A549 (cell line): ENCODE data around the gene CECR2. TPM values are rescaled to one million over a fixed set of nuclear protein-coding genes. Genes with fewer than 3 reads are reported as not detected.

Experiments
- ATAC-seq, 2 experiments: fragments of 200-7000 bp in 1 of 2; fragments of >200 bp in 1 of 2; cut with Nextera tagmentation in 1 of 2; cut with Tn5 transposase in 1 of 2; 3 replicates each; pipeline versions ENCODE4 v1.8.0 to v1.9.1; 2018 to 2020; ENCODE audit warnings: mild to moderate bottlenecking in 1 of 2, moderate library complexity in 1 of 2
- CTCF ChIA-PET: fragments of 300-600 bp; sonication (Branson Sonifier 250); formaldehyde crosslinking; extraction: SDS; loops from one replicate; lab custom pipeline; 2021; ENCODE audit warnings: antibody characterized with exemption, inconsistent platforms; lab: Yijun Ruan, JAX
- POLR2A ChIA-PET: fragments of 350-600 bp; formaldehyde crosslinking; extraction: SDS; loops from one replicate; lab custom pipeline; 2021; ENCODE audit warnings: antibody characterized with exemption, inconsistent platforms; lab: Yijun Ruan, JAX
- DNase-seq, 2 experiments: peaks; one replicate each; pipeline versions ENCODE4 v3.0.0 to v3.0.0-alpha.2; 2011 to 2016; ENCODE audit warnings: low read depth in 1 of 2, low spot score in 1 of 2
- FAIRE-seq: peaks from 2 replicates; lab custom pipeline; 2011; peaks lifted over from hg19 to GRCh38; lab: Jason Lieb, UNC
- H3K27ac ChIP-seq, 2 experiments: fragments of >200 bp; sonication (Bioruptor Twin); formaldehyde crosslinking; 3 replicates each; pipeline ENCODE4 v1.5.1; 2016 to 2017
- H3K4me1 ChIP-seq: fragments of >200 bp; sonication (Bioruptor Twin); formaldehyde crosslinking; 3 replicates; pipeline ENCODE4 v1.6.1; 2016
- H3K4me2 ChIP-seq: fragments of >200 bp; sonication (Bioruptor Twin); formaldehyde crosslinking; 3 replicates; pipeline ENCODE4 v1.6.1; 2016
- H3K4me3 ChIP-seq: fragments of >200 bp; sonication (Bioruptor Twin); formaldehyde crosslinking; 3 replicates; pipeline ENCODE4 v1.5.1; 2016
- H3K9me3 ChIP-seq: fragments of >200 bp; sonication (Bioruptor Twin); formaldehyde crosslinking; 3 replicates; pipeline ENCODE4 v1.6.1; 2016
- BHLHE40 ChIP-seq: IDR thresholded peaks from 2 replicates; pipeline ENCODE4 v1.6.1; 2012; ENCODE audit warnings: low read depth, low read length, inconsistent platforms
- CBX2 ChIP-seq: fragments of 200-600 bp; sonication (generic); IDR thresholded peaks from 2 replicates; pipeline ENCODE4 v1.6.1; 2016; ENCODE audit warnings: low read depth, mild to moderate bottlenecking, borderline replicate concordance
- CHD4 ChIP-seq: fragments of 200-600 bp; sonication (generic); IDR thresholded peaks from 2 replicates; pipeline ENCODE4 v1.6.1; 2016; ENCODE audit warnings: antibody characterized with exemption, mild to moderate bottlenecking, borderline replicate concordance
- EHF ChIP-seq: fragments of 250-450 bp; sonication (Bioruptor Pico); IDR thresholded peaks from 2 replicates; pipeline ENCODE4 v1.5.0; 2020; ENCODE audit warnings: mild to moderate bottlenecking
- EP300 ChIP-seq, 2 experiments: fragments of >200 bp; sonication (Bioruptor Twin); formaldehyde crosslinking; IDR thresholded peaks; 2 replicates in 1 of 2; 3 replicates in 1 of 2; pipeline ENCODE4 v1.6.1; 2016 to 2017
- FOSL2 ChIP-seq, 2 experiments: fragments of 450-650 bp in 1 of 2; fragments of >200 bp in 1 of 2; sonication (Bioruptor Twin) in 1 of 2; formaldehyde crosslinking; IDR thresholded peaks; 2 replicates each; pipeline versions ENCODE4 v1.5.0 to v1.6.1; 2016 to 2020; ENCODE audit warnings: mild to moderate bottlenecking in 1 of 2, moderate library complexity in 1 of 2
- HDAC2 ChIP-seq: fragments of 200-600 bp; sonication (generic); IDR thresholded peaks from 2 replicates; pipeline ENCODE4 v1.6.1; 2016
- HEYL ChIP-seq: fragments of 250-450 bp; sonication (Bioruptor Pico); IDR thresholded peaks from 2 replicates; pipeline ENCODE4 v1.8.0; 2021; ENCODE audit warnings: mild to moderate bottlenecking, moderate library complexity
- HMGXB4 ChIP-seq: fragments of 250-450 bp; sonication (Bioruptor Pico); IDR thresholded peaks from 2 replicates; pipeline ENCODE4 v1.5.0; 2021; ENCODE audit warnings: mild to moderate bottlenecking, moderate library complexity, borderline replicate concordance
- JUN ChIP-seq, 2 experiments: fragments of >200 bp; sonication (Bioruptor Twin); formaldehyde crosslinking; IDR thresholded peaks; 2 replicates in 1 of 2; 3 replicates in 1 of 2; pipeline ENCODE4 v1.6.1; 2016 to 2017
- KDM1A ChIP-seq: fragments of 200-600 bp; sonication (generic); IDR thresholded peaks from 2 replicates; pipeline ENCODE4 v1.6.1; 2016; ENCODE audit warnings: low read depth, mild to moderate bottlenecking
- MAFK ChIP-seq: fragments of 450-650 bp; IDR thresholded peaks from 2 replicates; pipeline ENCODE4 v1.6.1; 2014; ENCODE audit not compliant: partially characterized antibody
- MAX ChIP-seq: IDR thresholded peaks from 2 replicates; pipeline ENCODE4 v1.6.1; 2012
- MAZ ChIP-seq: fragments of 150-350 bp; IDR thresholded peaks from 2 replicates; pipeline ENCODE4 v1.6.1; 2014; ENCODE audit warnings: antibody characterized with exemption, low read depth, low read length, borderline replicate concordance
- NFE2L2 ChIP-seq: fragments of 150-350 bp; conservative IDR thresholded peaks from 2 replicates; pipeline ENCODE4 v1.6.1; 2014; ENCODE audit warnings: low read length
- NR3C1 ChIP-seq: fragments of >200 bp; sonication (Bioruptor Twin); formaldehyde crosslinking; IDR thresholded peaks from 3 replicates; pipeline ENCODE4 v1.6.1; 2017
- POLR2AphosphoS2 ChIP-seq: conservative IDR thresholded peaks from 2 replicates; pipeline ENCODE4 v1.6.1; 2012; ENCODE audit warnings: low read length, improper control_type of control experiment, inconsistent platforms
- REST ChIP-seq: fragments of 200-600 bp; sonication (generic); IDR thresholded peaks from 2 replicates; pipeline ENCODE4 v1.6.1; 2016; ENCODE audit warnings: antibody characterized with exemption, mild to moderate bottlenecking, moderate library complexity
- RFX5 ChIP-seq: fragments of 450-650 bp; IDR thresholded peaks from 2 replicates; pipeline ENCODE4 v1.7.1; 2014; ENCODE audit warnings: antibody characterized with exemption, mild to moderate bottlenecking, moderate library complexity
- SMC3 ChIP-seq: fragments of >200 bp; sonication (Bioruptor Twin); formaldehyde crosslinking; IDR thresholded peaks from 3 replicates; pipeline ENCODE4 v1.6.1; 2018; ENCODE audit warnings: inconsistent platforms
- SREBF2 ChIP-seq: fragments of 450-650 bp; IDR thresholded peaks from 2 replicates; pipeline ENCODE4 v1.6.1; 2014; ENCODE audit warnings: mild to moderate bottlenecking, moderate library complexity
- USF2 ChIP-seq: fragments of 450-650 bp; IDR thresholded peaks from 2 replicates; pipeline ENCODE4 v1.6.1; 2014; ENCODE audit warnings: antibody characterized with exemption
- ZFP36 ChIP-seq: fragments of 450-650 bp; IDR thresholded peaks from 2 replicates; pipeline ENCODE4 v1.6.1; 2014; ENCODE audit warnings: borderline replicate concordance; ENCODE audit not compliant: partially characterized antibody
- ZSCAN20 ChIP-seq: fragments of 250-450 bp; sonication (Bioruptor Pico); IDR thresholded peaks from 2 replicates; pipeline ENCODE4 v1.8.0; 2022; ENCODE audit warnings: mild to moderate bottlenecking, moderate library complexity
- WGBS: methylation state at CpG from one replicate; pipeline ENCODE4 v1.1.6; 2017; ENCODE audit errors: missing lambda C conversion rate; 5-methylcytosine and 5-hydroxymethylcytosine counted together
- polyA plus RNA-seq, 4 experiments: library from polyadenylated mRNA; depleted of rRNA in 3 of 4; stranded (reverse); fragments of >200 nt; fragmentation: RNase III in 1 of 4; extraction: RNeasy Plus Mini Kit Qiagen cat#74134 plus additional on column Dnase treatment in 1 of 4; gene quantifications; 2 replicates in 3 of 4; 3 replicates in 1 of 4; pipeline ENCODE4 v1.2.3, GENCODE V29; 2011 to 2017

CECR2 gene
- polyA plus RNA-seq, 2 of the 4 experiments (the other 2 are of a cell fraction), result 0.01 to 0.06 TPM

- Histone ChIP-seq H3K27ac (no peak overlapping the region), H3K4me2 (no peak overlapping the region), H3K4me3 (no peak overlapping the region), H3K4me1 (no peaks in the 10 kb centered on the region), H3K9me3 (no peaks in the 10 kb centered on the region)
- ATAC-seq (no peak), DNase-seq (no peak), FAIRE-seq (no peak)
- ChIA-PET POLR2A (no interaction called here), CTCF (no interaction called here)
- TF ChIP-seq CBX2 (no peak), MAFK (no peak), SREBF2 (no peak), BHLHE40 (no peak), NR3C1 (no peak), ZSCAN20 (CRISPR knock-in tag) (no peak), FOSL2 (IDR thresholded peaks at IDR 0.05) (no peak), FOSL2 (CRISPR knock-in tag; IDR thresholded peaks at IDR 0.05) (no peak), JUN (IDR thresholded peaks at IDR 0.05) (no peak), KDM1A (no peak), EP300 (IDR thresholded peaks at IDR 0.05) (no peak), HEYL (CRISPR knock-in tag) (no peak)
- 61% methylated on average over 9 of the region's 9 CpGs for WGBS
Observed at GRCh38 chr22:17358415-17358814, 10.8 kb upstream of the CECR2 start.

- TF ChIP-seq REST (no peak), RFX5 (no peak), BHLHE40 (no peak), ZFP36 (no peak), SMC3 (no peak), HDAC2 (no peak), CHD4 (no peak), NR3C1 (no peak), EHF (no peak), NFE2L2 (no peak), MAFK (no peak), HMGXB4 (CRISPR knock-in tag) (no peak), MAZ (no peak), MAX (no peak), USF2 (no peak), POLR2AphosphoS2 (no peak)
- TF ChIP-seq, all 56 proteins: peak for 0
- no peak overlapping the region for H3K4me2 ChIP-seq
- no peak overlapping the region for H3K4me3 ChIP-seq
- CTCF ChIA-PET, result interaction anchor here (1.2 kb wide), 1 partner anchor 11 kb away, joined by 3 read pairs; no protein-coding TSS in a partner anchor
- POLR2A ChIA-PET, result interaction anchor here (0.6 kb wide), 1 partner anchor 188 kb away, joined by 3 read pairs; no protein-coding TSS in a partner anchor
- H3K4me1 ChIP-seq, result no peaks in the 10 kb centered on the region
- H3K9me3 ChIP-seq, result no peaks in the 10 kb centered on the region
- FAIRE-seq (no peak), DNase-seq (no peak), ATAC-seq (no peak)
- H3K27ac ChIP-seq, result no peak overlapping the region
- WGBS, result 31% methylated on average over 4 of the region's 4 CpGs
Observed at GRCh38 chr22:17359501-17359900, 9.8 kb upstream of the CECR2 start.
